HPDE6-E6E7 (cell line): ENCODE results near the gene CNTNAP2.

Source experiments
- DNase-seq: peaks from one replicate; pipeline ENCODE4 v3.0.0; 2011; ENCODE audit warnings: missing footprints; ENCODE audit errors: extremely low spot score

Gene CNTNAP2

DNA sequence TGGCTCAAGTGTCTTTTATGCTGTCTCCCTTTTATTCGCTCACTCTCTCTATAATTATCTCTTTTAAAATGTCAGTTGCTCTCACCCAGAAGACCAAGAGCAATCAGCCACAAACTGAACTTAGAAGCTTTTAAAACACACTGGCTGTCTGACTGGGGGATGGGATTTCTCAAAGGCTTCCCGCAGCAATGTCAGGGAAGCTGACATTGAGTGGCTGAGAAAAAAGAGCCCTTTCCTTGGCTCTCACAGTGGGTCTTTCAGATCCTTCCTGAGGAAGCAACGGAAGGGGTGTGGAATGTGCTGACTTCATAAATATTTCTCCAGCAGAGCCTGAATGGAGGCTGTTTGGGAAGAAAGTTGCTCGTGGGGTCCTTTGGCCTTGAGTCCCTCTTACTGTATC is 2028.2 kb downstream of the CNTNAP2 start:
- no peak for DNase-seq

DNA sequence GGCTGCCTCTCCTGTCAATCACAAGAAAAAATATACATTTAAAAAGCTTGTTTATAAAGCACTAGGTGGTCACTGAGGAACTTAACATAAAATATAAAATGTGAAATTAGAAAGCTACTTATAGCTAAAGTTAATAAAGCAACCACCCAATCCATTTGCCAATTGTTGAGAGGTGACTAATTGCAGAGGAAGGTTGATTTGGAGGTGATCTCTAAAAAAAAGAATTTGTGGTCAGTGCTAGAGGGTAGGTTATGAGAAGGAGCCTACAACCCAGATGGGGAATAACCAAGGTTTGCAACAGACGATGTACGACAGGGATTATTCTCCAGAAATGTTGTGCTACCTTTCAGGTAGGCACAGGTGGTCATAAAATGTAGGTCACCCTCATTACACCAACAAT is 2029.7 kb downstream of the CNTNAP2 start:
- DNase-seq: no peak

DNA sequence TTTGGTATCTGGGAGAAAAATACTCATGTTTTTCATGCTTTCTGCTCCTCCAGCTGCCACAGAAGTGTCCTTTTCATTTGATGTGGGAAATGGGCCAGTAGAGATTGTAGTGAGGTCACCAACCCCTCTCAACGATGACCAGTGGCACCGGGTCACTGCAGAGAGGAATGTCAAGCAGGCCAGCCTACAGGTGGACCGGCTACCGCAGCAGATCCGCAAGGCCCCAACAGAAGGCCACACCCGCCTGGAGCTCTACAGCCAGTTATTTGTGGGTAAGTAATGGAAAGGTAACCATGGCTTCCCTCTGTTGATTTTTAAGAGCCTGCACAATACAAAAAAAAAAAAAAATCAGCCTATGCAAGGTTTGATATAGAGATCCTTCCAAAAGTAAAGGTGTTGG is 2030.8 kb downstream of the CNTNAP2 start:
- DNase-seq: no peak

DNA sequence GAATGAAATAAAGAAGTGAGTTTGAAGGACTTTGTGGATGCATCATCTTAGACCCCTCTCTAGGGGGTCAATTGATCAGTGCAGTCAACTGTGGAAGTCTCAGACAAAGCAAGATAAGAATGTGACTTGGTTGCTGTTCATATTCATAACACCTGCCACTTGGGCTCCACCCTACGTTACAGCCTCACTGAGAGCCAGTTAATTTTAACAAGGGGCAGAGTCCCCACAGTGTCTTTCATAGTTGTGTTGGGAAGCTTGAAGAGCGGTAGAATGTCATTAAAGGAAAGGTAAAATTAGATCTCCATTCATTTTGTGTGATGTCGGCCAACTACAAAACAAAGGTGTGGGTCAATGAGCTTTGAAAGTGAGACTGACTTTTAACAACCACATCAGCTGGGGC is 2031.9 kb downstream of the CNTNAP2 start:
- no peak for DNase-seq

DNA sequence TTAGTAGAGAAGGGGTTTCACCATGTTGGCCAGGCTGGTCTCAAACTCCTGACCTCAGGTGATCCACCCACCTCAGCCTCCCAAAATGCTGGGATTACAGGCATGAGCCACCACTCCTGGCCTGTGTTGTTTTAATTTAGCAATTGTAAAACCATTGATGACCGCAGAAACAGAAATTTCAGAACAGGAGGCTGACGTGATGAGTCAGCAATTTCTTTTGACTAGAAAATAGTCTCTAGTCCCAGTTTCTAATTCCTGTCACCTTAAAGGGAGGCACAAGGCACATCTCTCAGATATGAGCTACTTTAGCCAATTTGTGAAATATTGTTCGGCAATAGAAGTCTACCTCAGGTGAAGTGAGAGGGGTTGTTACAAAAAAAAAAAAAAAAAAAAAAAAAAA is 2033.1 kb downstream of the CNTNAP2 start:
- DNase-seq: no peak

DNA sequence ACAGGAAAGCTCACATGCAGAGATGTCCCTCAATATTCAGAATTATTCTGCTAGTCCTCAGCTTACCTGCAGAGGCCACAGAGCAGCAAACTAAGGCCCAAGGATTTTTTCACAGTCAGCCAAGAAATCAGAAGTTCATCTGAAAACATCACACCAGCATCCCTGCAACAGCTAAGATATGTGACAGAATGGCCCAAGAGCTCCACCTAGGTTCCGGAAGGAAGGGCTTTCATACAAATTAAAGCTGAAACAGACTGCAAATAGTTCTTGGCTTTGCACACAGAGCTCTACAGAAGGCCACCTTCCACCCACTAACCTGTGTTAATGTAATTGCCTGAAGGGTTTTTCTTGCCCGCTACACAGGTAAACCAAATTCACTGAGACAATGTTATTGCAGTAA is 2035.2 kb downstream of the CNTNAP2 start:
- DNase-seq: no peak

DNA sequence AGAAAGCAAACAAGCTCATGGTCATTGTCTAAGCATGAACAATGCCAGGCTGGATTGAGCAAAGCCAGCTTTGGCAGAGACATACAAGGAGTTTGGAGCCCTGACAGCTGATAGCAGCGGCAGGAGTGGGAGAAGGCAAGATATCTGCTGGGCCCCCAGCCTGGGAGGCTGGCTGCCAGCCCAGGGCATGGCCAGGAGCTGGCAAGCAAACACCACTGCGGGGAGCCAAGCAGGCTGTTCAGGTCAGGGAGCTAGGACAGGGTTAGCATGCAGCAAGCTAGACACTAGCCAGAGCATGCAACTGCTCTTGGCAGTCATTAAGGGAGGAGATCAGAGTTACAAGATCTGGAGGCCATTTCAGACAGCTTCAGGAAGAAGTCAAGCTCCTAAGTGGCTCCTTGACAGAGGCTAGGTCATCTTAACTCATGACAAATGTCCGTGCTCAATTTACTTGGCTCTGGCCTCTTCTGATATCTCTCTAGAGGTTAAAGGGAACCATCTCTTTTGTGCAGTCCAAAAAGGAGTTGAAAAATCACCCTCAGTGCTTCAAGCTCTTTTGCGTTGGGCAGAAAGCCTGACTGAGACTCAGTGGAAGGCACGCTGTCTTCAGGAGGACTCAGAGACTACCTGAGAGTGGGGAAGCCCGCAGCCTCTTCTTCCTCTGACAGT is 2037.1 kb downstream of the CNTNAP2 start:
- no peak for DNase-seq

DNA sequence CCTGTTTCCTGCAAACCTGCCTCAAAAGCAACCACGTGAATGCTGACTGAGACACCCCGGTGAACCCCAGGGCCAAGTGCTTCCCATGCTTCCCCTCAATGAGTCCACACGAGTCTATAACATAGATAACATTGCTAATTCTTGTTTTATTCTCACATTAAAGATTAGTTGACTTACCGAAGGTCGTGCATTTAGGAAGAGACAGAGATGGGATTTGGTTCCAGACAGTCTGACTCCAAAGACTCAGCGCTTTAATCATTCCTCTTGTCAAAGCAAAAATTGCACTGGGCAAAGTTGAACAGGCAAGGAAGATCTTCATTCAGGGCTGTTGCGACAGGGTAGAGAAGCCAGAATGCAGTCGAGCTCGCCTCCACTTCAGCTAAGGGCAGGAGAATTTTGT is 2038.4 kb downstream of the CNTNAP2 start:
- no peak for DNase-seq

DNA sequence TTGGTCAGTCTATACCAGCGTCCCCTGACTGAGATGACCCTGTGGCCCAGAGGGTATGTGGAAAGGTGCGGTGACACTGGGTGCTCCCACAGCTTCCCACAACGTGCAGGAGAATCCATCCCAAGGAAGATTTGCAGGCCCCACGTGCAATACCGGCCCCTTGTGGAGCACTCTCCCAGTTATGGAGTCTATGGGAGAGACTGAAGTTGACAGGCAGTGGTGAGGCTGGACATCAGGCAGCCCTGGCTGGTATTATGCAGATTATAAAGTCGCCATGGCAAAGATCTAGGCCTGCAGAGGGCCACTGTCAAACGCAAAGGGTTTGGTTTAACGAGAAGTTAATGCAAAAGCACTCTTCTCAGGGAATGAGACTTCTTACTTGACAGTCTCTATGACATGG is 2039.2 kb downstream of the CNTNAP2 start:
- no peak for DNase-seq

DNA sequence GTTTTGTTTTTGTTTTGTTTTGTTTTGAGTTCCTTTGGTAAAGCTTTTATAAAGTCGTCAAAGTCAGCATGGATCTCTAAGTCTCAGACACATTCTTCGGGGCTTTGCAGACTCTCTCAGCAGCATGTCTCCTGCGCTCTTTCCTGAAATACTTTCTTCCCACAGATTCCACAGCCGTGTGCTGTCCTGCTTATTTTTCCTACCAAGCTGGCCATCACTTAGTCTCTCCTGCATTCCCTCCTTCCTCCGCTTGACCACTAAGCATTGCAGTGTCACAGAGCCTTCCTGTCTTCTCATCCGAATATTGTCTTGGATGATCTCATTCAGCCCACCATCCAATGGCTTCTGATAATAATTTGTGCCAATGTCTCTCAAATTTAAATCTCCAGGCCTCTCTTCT is 2039.6 kb downstream of the CNTNAP2 start:
- DNase-seq: no peak

DNA sequence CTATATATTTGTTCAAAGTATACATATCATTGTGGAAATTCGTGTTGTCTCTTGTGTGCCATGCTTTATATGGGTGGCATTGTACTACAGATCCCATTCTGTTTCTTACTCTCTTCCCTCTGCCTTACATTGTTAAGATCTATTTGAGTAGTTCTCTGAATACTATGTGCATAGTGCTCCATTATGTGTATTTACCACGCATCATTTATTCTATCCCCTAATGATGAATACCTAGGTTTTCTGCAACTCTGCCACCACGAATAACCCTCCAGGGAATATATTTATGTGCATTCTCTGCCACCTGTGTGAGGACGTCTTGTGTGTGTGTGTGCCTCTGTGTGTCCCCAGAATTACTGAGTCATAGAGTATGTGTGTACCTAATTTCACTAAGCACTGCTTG is 2042.7 kb downstream of the CNTNAP2 start:
- DNase-seq: no peak

DNA sequence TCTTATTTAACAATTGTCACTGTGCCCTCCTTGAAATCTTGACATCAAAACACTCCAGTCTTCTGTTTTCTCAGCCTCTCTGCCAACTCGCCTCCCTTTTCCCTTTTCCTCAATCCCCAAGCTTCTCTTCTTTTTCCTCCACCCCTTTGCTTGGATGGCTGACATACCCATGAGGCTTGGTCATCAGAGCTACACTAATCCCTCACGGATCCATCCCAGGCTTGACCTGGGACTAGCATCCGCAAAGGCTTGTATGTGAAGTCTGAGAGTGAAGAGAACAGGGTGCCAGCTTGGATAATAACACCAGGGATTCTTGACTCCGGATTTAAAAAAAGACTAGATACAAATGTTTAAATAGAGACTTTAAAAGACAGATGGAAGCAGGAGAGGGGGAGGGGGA is 2045.2 kb downstream of the CNTNAP2 start:
- no peak for DNase-seq

DNA sequence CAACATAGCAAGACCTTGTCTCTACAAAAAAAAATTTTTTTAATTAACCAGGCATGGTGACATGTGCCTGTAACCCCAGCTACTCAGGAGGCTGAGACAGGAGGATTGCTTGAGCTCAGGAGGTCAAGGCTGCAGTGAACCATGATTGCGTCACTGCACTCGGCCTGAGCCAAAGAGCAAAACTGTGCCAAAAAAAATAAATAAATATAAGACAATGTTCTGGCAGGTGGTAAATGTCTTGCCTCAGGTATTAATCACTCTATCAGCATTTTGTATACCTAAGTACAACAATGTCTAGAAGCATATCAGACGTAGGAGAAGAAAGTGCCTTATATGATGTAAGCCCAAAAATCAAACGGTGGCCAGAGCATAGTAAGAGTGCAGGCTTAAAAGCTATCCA is 2046.2 kb downstream of the CNTNAP2 start:
- no peak for DNase-seq

DNA sequence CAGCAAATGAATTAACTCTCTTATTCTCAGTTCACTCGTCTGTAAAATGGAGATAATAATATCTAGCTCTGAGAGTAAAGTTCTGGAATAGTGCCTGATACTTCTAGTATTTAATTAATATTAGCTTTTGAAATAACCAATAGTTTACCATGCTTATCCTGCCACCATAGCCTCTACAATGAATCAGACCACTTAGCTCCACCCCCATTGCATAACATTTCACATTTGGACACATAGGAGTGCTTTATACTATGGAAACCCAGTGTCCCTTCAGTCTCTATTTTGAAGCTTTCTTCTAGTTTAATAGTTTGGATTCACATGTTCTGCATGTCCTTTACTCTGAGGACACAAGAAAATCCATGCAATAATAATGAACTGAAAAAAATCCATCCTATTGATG is 2046.6 kb downstream of the CNTNAP2 start:
- DNase-seq: no peak

DNA sequence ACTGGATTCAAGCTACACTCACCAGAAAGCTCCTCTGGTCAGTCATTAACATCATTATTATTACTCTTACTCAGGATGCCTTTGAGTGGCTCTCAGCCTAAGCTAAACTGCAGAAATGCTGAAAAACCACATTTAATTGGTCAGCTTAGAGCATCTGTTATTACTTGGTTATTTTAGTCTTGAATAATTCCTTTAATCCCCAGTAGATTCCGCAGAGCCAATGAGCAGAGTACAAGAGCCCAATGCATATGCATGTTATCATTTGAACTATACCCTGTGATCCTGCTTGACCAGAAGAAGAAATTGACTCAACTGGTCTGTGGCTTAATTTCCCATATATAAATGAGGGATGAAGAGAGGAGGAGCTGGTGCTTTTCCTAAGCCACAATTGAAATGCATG is 2056.3 kb downstream of the CNTNAP2 start:
- DNase-seq: no peak

DNA sequence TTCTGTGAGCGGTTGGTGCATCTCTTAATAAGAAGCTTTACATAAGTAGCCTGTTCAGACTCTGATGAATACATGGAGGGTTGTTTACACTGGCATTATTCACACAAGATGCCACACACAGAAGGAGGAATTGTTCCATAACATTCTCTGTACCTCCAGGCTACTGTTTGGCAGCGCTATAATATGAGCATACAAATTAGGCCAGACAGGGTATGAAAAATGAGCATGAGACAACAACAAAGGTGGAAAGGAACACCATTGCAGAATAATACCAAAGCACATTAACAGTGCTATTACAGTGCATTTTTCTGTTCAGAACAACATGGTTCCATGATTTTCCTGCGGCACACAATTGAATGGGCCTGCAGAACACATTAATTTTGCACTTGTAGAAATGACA is 2056.8 kb downstream of the CNTNAP2 start:
- no peak for DNase-seq

DNA sequence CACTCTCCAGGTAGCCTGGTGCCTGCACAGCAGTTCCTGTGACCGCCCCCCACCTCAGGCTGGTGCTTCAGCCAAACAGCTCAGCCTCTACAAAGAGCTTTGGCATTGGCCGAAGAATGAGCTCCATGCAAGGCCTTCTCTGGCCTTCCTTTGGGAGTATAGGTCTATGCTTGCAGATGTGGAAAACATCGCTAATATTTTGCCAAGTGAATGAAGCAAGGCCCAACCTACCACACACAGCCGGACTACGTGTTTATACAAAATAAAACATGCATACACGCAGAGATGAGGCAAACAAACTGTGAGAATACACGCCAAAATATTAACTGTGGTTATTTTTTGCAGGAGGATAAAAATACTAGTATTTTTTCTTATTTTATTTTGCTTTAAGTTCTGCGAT is 2057.8 kb downstream of the CNTNAP2 start:
- DNase-seq: no peak

DNA sequence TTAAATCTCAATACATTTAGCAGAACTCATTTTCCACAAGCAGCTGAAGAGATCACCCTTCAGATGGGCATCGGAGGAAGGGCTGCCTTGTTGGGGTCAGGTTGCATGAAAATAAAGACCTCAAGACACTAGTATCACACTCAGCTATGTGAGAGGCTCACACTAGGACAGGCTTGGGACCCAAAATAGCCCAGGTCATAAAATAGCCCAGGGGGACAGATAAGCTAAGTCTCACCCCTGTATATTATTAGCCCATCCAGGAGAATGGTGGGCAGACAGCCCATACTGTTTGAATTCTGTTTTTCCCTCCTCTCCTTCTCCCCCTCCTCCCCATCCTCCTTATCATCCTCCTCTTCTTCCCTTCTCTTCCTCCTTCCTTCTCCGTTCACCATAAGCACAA is 2058.9 kb downstream of the CNTNAP2 start:
- DNase-seq: no peak

DNA sequence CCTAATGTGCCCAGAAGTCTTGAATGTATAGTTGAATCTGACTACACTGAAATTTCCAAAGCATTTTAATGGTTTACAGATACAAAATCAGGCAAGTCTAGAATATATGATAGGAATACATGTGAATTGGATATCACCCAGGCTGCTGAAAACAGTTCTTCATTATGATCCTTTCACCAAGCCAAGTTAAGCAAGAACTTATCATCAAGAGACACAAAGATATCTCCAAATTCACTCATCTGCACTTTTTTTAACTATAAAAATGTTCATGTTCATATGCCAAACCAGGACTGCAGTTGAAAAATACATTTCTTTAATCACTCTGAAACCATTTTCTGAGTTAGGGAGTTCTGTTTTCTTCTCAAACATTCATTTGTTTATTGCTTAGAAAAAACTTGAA is 2061.4 kb downstream of the CNTNAP2 start:
- DNase-seq: no peak

DNA sequence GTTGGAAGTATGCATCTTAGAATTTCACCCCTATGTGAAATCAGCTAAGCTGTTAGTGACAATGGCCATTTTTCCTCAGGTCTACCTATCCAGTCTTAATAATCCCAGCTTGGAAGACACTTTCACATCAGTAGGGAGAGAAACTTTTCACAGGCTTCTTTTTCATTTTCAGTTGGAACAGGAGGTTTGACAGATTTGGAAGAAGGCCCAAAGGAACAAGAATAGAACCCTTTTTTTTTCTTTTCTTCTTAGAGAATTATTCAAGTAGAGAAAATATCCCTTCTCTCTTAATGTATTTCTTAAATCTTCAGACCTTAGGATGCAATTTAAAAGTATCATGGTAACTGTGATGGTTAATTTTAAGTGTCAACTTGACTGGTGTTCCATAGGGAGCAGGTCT is 2063.5 kb downstream of the CNTNAP2 start:
- DNase-seq: no peak

DNA sequence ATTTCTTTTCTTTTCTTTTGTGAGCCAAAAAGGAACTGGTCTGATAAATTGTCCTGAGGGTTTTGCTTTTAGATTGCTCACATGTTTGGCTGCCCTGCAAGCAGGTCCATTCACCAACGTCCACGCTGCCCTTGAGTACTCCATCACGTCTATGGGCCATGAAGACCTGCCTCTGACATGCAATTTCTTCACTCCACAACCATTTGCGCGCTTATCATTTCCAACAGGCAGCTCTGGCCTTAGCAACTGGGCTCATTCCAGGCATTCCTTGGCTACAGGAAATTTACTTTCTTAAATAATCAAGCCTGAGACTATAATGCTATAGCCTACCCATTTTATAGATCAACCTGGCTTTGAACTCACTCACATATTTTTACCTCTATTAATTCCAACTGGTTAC is 2065.7 kb downstream of the CNTNAP2 start:
- no peak for DNase-seq

DNA sequence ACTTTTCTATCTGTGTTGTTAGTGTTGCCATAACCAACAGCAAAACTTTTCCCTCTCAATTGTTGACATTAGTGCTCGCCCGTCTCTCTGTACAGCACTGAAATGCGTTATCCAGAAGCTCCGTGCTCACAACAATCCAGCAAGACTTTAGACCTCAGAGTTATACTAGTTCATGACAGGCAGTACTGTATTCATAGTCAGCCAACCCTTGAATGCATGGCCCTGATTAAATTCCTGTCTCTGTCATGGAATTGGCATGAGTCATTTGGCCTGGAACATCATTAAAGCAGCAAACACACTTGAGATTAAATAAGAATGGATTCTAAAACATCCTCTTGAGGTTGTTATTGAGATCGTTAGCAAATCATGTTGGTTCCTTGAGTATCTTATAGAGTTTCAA is 2068.4 kb downstream of the CNTNAP2 start:
- DNase-seq: no peak

DNA sequence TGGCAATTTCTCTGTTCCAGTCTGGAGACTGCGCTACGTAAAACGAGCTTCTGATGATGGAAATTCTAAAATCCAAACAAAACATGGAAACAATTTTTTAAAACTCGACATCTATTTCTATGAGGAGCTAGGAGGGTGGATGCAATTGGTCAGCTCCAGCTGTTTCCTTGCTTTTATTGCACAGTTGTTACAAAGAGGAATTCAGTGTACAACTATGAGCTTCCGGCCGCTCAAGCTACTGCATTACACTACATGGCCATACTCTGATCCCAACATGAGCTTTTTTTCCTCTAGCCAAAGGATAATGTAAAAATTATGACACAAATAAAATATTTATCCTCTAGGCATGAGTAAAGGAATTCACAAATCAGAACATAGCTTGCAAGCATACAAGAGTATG is 2070.9 kb downstream of the CNTNAP2 start:
- no peak for DNase-seq

DNA sequence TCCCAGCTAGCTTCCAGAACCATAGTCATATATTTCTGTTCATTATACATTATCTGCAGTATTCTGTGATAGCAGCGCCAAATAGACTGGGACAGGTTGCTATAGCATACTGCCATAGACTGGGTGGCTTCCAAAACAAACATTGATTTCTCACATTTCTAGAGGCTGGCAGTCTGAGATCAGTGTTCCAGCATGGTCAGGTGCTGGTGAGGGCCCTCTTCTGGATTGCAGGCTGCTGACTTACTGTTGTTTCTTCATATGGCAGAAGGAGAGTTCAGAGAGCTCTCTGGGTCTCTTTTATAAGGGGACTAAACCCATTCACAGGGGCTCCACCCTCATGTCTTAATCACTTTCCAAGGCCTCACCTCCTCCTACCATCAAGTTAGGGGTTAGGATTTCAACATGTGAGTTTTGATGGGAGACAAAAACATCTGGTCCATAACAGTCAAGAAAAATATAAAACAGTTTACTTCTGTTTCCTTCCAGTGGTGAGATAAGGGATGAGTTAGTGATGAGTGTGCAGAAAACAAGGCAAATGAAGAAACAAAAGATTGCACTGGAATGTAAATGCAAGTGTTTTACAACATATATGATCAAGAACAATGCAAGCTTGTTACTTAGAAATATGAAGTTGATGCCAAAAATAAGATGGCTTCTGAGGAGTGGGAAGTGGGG is 2074.9 kb downstream of the CNTNAP2 start:
- DNase-seq: no peak
